Mononuclear cell (primary cell): ENCODE results near the gene NCAPG2. TPM values are rescaled to one million over a fixed set of nuclear protein-coding genes. Genes with fewer than 3 reads are reported as not detected.

Experiments used
- H3K27me3 ChIP-seq: 2 replicates; pipeline ENCODE4 v1.6.0; 2011; ENCODE audit warnings: low read length, control low read depth; ENCODE audit not compliant: insufficient read depth
- H3K4me1 ChIP-seq: 2 replicates; pipeline ENCODE4 v1.5.1; 2011; ENCODE audit warnings: mild to moderate bottlenecking, low read length, control low read depth; ENCODE audit not compliant: insufficient read depth
- H3K4me3 ChIP-seq: 2 replicates; pipeline ENCODE4 v1.5.1; 2011; ENCODE audit warnings: mild to moderate bottlenecking, low read length, moderate library complexity
- H3K9me3 ChIP-seq: 2 replicates; pipeline ENCODE4 v1.5.1; 2011; ENCODE audit warnings: low read depth, mild to moderate bottlenecking, control low read depth, low read length
- total RNA-seq: library from RNA; depleted of rRNA; stranded (reverse); fragments of >200 nt; gene quantifications from one replicate; pipeline ENCODE4 v1.2.3, GENCODE V29; 2012

Gene NCAPG2
- total RNA-seq, 1 donor = 2.9 TPM

- Histone ChIP-seq H3K9me3 (no peaks in the 10 kb centered on the region), H3K27me3 (no peaks in the 10 kb centered on the region), H3K4me1 (no peaks in the 10 kb centered on the region), H3K4me3 (no peak overlapping the region)
Measured at GRCh38 chr7:158620839-158621441, 83.7 kb downstream of the NCAPG2 start.

- Histone ChIP-seq H3K4me3 (no peak overlapping the region), H3K27me3 (no peaks in the 10 kb centered on the region), H3K4me1 (no peaks in the 10 kb centered on the region), H3K9me3 (no peaks in the 10 kb centered on the region)
Measured at GRCh38 chr7:158620418-158620817, 84.2 kb downstream of the NCAPG2 start.

GRCh38 chr7:158618745-158619140, 85.9 kb downstream of the NCAPG2 start:
- Histone ChIP-seq H3K27me3 (no peaks in the 10 kb centered on the region), H3K4me1 (no peaks in the 10 kb centered on the region)

GRCh38 chr7:158617737-158618128, 86.9 kb downstream of the NCAPG2 start:
- no peaks in the 10 kb centered on the region for H3K4me1 ChIP-seq
- H3K27me3 ChIP-seq = no peaks in the 10 kb centered on the region
- H3K4me3 ChIP-seq = no peak overlapping the region
- H3K9me3 ChIP-seq = no peaks in the 10 kb centered on the region

More at GRCh38 chr7:158618745-158619140, 85.9 kb downstream of the NCAPG2 start:
- no peaks in the 10 kb centered on the region for H3K9me3 ChIP-seq
- no peak overlapping the region for H3K4me3 ChIP-seq

- H3K4me3 ChIP-seq = no peak overlapping the region
- no peaks in the 10 kb centered on the region for H3K27me3 ChIP-seq
- H3K4me1 ChIP-seq = no peaks in the 10 kb centered on the region
- no peaks in the 10 kb centered on the region for H3K9me3 ChIP-seq
Measured at GRCh38 chr7:158616050-158616449, 88.6 kb downstream of the NCAPG2 start.

GRCh38 chr7:158614700-158615099, 89.9 kb downstream of the NCAPG2 start:
- Histone ChIP-seq H3K4me1 (no peaks in the 10 kb centered on the region), H3K27me3 (no peaks in the 10 kb centered on the region), H3K9me3 (no peaks in the 10 kb centered on the region), H3K4me3 (no peak overlapping the region)

GRCh38 chr7:158613481-158613880, 91.1 kb downstream of the NCAPG2 start:
- no peaks in the 10 kb centered on the region for H3K4me1 ChIP-seq
- no peaks in the 10 kb centered on the region for H3K9me3 ChIP-seq
- no peak overlapping the region for H3K4me3 ChIP-seq
- H3K27me3 ChIP-seq = no peaks in the 10 kb centered on the region

- Histone ChIP-seq H3K27me3 (no peaks in the 10 kb centered on the region), H3K4me3 (no peak overlapping the region), H3K9me3 (no peaks in the 10 kb centered on the region), H3K4me1 (no peaks in the 10 kb centered on the region)
Measured at GRCh38 chr7:158612546-158612945, 92.1 kb downstream of the NCAPG2 start.

GRCh38 chr7:158611541-158611940, 93.1 kb downstream of the NCAPG2 start:
- Histone ChIP-seq H3K4me1 (no peaks in the 10 kb centered on the region), H3K4me3 (no peak overlapping the region), H3K9me3 (no peaks in the 10 kb centered on the region), H3K27me3 (no peaks in the 10 kb centered on the region)

GRCh38 chr7:158609313-158609974, 95.2 kb downstream of the NCAPG2 start:
- H3K27me3 ChIP-seq = no peaks in the 10 kb centered on the region
- no peaks in the 10 kb centered on the region for H3K4me1 ChIP-seq
- no peak overlapping the region for H3K4me3 ChIP-seq
- no peaks in the 10 kb centered on the region for H3K9me3 ChIP-seq

GRCh38 chr7:158607563-158607962, 97.0 kb downstream of the NCAPG2 start:
- Histone ChIP-seq H3K4me1 (no peaks in the 10 kb centered on the region), H3K4me3 (no peak overlapping the region), H3K27me3 (no peaks in the 10 kb centered on the region), H3K9me3 (no peaks in the 10 kb centered on the region)

- Histone ChIP-seq H3K4me3 (no peak overlapping the region), H3K9me3 (no peaks in the 10 kb centered on the region), H3K4me1 (no peaks in the 10 kb centered on the region), H3K27me3 (no peaks in the 10 kb centered on the region)
Measured at GRCh38 chr7:158606671-158607424, 97.8 kb downstream of the NCAPG2 start.

- H3K4me3 ChIP-seq = no peak overlapping the region
- H3K4me1 ChIP-seq = no peaks in the 10 kb centered on the region
- no peaks in the 10 kb centered on the region for H3K9me3 ChIP-seq
- H3K27me3 ChIP-seq = no peaks in the 10 kb centered on the region
Measured at GRCh38 chr7:158606129-158606528, 98.5 kb downstream of the NCAPG2 start.

- no peaks in the 10 kb centered on the region for H3K27me3 ChIP-seq
Measured at GRCh38 chr7:158603773-158604755, 100.5 kb downstream of the NCAPG2 start.

More at GRCh38 chr7:158603773-158604755, 100.5 kb downstream of the NCAPG2 start:
- no peaks in the 10 kb centered on the region for H3K4me1 ChIP-seq
- H3K4me3 ChIP-seq = no peak overlapping the region
- H3K9me3 ChIP-seq = no peaks in the 10 kb centered on the region
